ENCODE measurements around the gene NIPAL1.

NIPAL1 gene

GRCh38 chr4:48068182-48068581, 51.6 kb downstream of the NIPAL1 start:
- Histone ChIP-seq H3K4me1 (ENCODE audit: insufficient read depth, low read length, poor library complexity, severe bottlenecking) (no peaks in the 10 kb centered on the region), H3K9me2 (replicated peaks; ENCODE audit: low read depth, low read length) (no peaks in the 10 kb centered on the region), H3K27me3 (ENCODE audit: insufficient read depth, low read length, poor library complexity, severe bottlenecking) (no peaks in the 10 kb centered on the region), H3K9ac (ENCODE audit: low read depth, low read length, poor library complexity, severe bottlenecking) (no peak overlapping the region), H3K36me3 (ENCODE audit: insufficient read depth, low read length) (no peaks in the 10 kb centered on the region), H3K79me2 (ENCODE audit: insufficient read depth, low read length) (no peaks in the 10 kb centered on the region), H4K20me1 (ENCODE audit: insufficient read depth, low read length, poor library complexity, severe bottlenecking) (no peaks in the 10 kb centered on the region), H3F3A (ENCODE audit: low read depth) (no peaks in the 10 kb centered on the region), H2AFZ (ENCODE audit: low read length) (no peak overlapping the region), H3K4me3 (ENCODE audit: low read length, poor library complexity, severe bottlenecking) (no peak overlapping the region), H3K4me2 (ENCODE audit: low read depth, low read length, poor library complexity, severe bottlenecking) (no peak overlapping the region), H3K9me3 (ENCODE audit: insufficient read depth, low read depth, low read length) (no peaks in the 10 kb centered on the region)
- TF ChIP-seq, protein P1, sequence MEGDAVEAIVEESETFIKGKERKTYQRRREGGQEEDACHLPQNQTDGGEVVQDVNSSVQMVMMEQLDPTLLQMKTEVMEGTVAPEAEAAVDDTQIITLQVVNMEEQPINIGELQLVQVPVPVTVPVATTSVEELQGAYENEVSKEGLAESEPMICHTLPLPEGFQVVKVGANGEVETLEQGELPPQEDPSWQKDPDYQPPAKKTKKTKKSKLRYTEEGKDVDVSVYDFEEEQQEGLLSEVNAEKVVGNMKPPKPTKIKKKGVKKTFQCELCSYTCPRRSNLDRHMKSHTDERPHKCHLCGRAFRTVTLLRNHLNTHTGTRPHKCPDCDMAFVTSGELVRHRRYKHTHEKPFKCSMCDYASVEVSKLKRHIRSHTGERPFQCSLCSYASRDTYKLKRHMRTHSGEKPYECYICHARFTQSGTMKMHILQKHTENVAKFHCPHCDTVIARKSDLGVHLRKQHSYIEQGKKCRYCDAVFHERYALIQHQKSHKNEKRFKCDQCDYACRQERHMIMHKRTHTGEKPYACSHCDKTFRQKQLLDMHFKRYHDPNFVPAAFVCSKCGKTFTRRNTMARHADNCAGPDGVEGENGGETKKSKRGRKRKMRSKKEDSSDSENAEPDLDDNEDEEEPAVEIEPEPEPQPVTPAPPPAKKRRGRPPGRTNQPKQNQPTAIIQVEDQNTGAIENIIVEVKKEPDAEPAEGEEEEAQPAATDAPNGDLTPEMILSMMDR (conservative IDR thresholded peaks at IDR 0.05; ENCODE audit: low read length): no peak

DNA sequence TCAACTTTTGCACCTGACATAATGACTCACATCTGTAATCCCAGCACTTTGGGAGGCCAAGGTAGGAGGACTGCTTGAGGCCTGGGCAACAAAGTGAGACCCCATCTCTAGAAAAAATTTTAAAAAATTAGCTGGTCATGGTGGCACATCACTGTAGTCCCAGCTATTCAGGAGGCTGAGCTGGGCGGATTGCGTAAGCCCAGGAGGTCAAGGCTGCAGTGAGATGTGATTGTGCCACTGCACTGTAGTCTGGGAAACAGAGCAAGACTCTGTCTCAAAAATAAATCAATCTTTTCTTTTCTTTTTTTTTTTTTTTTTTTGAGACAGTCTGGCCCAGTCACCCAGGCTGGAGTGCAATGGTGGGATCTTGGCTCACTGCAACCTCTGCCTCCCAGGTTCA, 52.5 kb downstream of the NIPAL1 start:
- no peaks in the 10 kb centered on the region for H3K79me2 ChIP-seq (ENCODE audit: insufficient read depth, low read length)

GRCh38 chr4:48071191-48071590, 54.6 kb downstream of the NIPAL1 start:
- H3K27me3 ChIP-seq (ENCODE audit: insufficient read depth, low read length, poor library complexity, severe bottlenecking): no peaks in the 10 kb centered on the region
- H3K36me3 ChIP-seq (ENCODE audit: insufficient read depth, low read length): no peaks in the 10 kb centered on the region
- no peak overlapping the region for H2AFZ ChIP-seq (ENCODE audit: low read length)
- no peaks in the 10 kb centered on the region for H3K4me1 ChIP-seq (ENCODE audit: insufficient read depth, low read length, poor library complexity, severe bottlenecking)
- H3F3A ChIP-seq (ENCODE audit: low read depth): no peaks in the 10 kb centered on the region
- H3K9ac ChIP-seq (ENCODE audit: low read depth, low read length, poor library complexity, severe bottlenecking): no peak overlapping the region
- H3K4me3 ChIP-seq (ENCODE audit: low read length, poor library complexity, severe bottlenecking): no peak overlapping the region
- H3K9me2 ChIP-seq (replicated peaks; ENCODE audit: low read depth, low read length): no peaks in the 10 kb centered on the region
- no peak overlapping the region for H3K4me2 ChIP-seq (ENCODE audit: low read depth, low read length, poor library complexity, severe bottlenecking)
- TF ChIP-seq, protein P1 (conservative IDR thresholded peaks at IDR 0.05; ENCODE audit: low read length): 0 out of 2 replicates have a peak, but pooled peaks have one; percentile 15
- no peak for TF ChIP-seq EZH2phosphoT487 (IDR thresholded peaks at IDR 0.05; ENCODE audit: borderline replicate concordance)
- H4K20me1 ChIP-seq (ENCODE audit: insufficient read depth, low read length, poor library complexity, severe bottlenecking): no peaks in the 10 kb centered on the region
- H3K79me2 ChIP-seq (ENCODE audit: insufficient read depth, low read length): no peaks in the 10 kb centered on the region
- no peaks in the 10 kb centered on the region for H3K9me3 ChIP-seq (ENCODE audit: insufficient read depth, low read depth, low read length)

More for the DNA sequence above, 52.5 kb downstream of the NIPAL1 start:
- H4K20me1 ChIP-seq (ENCODE audit: insufficient read depth, low read length, poor library complexity, severe bottlenecking): no peaks in the 10 kb centered on the region
- H3K4me1 ChIP-seq (ENCODE audit: insufficient read depth, low read length, poor library complexity, severe bottlenecking): no peaks in the 10 kb centered on the region
- H3K9me3 ChIP-seq (ENCODE audit: insufficient read depth, low read depth, low read length): no peaks in the 10 kb centered on the region
- no peak overlapping the region for H3K4me2 ChIP-seq (ENCODE audit: low read depth, low read length, poor library complexity, severe bottlenecking)
- no peak overlapping the region for H3K4me3 ChIP-seq (ENCODE audit: low read length, poor library complexity, severe bottlenecking)
- no peaks in the 10 kb centered on the region for H3F3A ChIP-seq (ENCODE audit: low read depth)
- no peak overlapping the region for H2AFZ ChIP-seq (ENCODE audit: low read length)
- no peaks in the 10 kb centered on the region for H3K27me3 ChIP-seq (ENCODE audit: insufficient read depth, low read length, poor library complexity, severe bottlenecking)
- no peaks in the 10 kb centered on the region for H3K9me2 ChIP-seq (replicated peaks; ENCODE audit: low read depth, low read length)
- no peak overlapping the region for H3K9ac ChIP-seq (ENCODE audit: low read depth, low read length, poor library complexity, severe bottlenecking)
- TF ChIP-seq, protein P1 (conservative IDR thresholded peaks at IDR 0.05; ENCODE audit: low read length): no peak
- TF ChIP-seq EZH2phosphoT487 (IDR thresholded peaks at IDR 0.05; ENCODE audit: borderline replicate concordance): no peak
- no peaks in the 10 kb centered on the region for H3K36me3 ChIP-seq (ENCODE audit: insufficient read depth, low read length)

All from Loucy (cell line).